ENCODE data around the gene MVP.
A peak's percentile ranks its signal among the peaks of the same experiment; 100 is the strongest.
"Not testable (repeated sequence)": the region's sequence is repeated elsewhere in the genome, so short reads cannot be mapped to it uniquely, and the experiment has no call there.

MVP gene

GRCh38 chr16:29815032-29815721 is 5.1 kb upstream of the MVP start:
- DNase-seq (ENCODE audit: low read depth in 2 of 2) = no peak

GRCh38 chr16:29815793-29816693 is 4.2 kb upstream of the MVP start, which contains the start of gene PAGR1:
TSS of gene PAGR1 (plus strand) at chr16:29816152. CDS start at chr16:29816526, 374 bp downstream.
- peak; percentile 96 to 97 for DNase-seq (ENCODE audit: low read depth in 2 of 2)

DNA sequence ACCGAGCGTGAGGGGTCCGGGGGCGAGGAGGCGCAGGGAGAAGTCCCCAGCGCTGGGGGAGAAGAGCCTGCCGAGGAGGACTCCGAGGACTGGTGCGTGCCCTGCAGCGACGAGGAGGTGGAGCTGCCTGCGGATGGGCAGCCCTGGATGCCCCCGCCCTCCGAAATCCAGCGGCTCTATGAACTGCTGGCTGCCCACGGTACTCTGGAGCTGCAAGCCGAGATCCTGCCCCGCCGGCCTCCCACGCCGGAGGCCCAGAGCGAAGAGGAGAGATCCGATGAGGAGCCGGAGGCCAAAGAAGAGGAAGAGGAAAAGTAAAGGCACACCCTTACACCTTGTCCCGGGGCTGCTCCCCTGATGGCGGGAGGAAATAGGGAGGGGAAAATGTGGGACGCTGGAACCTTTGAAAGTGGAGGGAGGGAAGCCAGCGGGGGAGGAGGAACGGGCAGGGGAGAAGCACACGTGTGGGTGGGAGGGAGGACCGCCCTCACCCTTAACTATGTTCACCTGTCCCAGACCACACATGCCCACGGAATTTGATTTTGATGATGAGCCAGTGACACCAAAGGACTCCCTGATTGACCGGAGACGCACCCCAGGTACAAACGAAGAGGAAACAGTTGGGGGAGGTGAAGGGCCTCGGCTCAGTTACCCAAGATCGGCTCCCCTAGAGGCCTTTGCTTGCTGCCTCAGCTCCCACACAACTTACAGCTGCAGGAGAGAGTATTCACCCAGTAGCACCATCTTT is 3.4 kb upstream of the MVP start:
- DNase-seq (ENCODE audit: low read depth in 2 of 2) = no peak

DNA sequence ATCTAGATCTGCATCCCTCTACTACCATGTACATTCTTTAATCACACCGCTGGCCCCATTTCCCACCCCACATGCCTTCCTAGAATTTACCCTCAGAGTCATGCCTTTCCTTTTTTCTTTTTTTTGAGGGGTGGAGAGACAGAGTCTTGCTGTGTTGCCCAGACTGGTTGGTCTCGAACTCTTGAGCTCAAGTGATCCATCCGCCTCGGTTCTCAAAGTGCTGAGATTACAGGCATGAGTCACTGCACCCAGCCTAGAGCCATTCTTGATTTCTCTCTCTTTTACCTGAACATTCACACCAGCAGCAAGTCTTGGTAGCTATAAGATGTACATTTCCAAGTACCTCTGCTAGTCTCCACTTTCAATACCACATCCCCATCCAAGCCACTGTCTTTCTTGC is 2.2 kb upstream of the MVP start:
- no peak for DNase-seq (ENCODE audit: low read depth in 2 of 2)

GRCh38 chr16:29819506-29819905 is 756 bp upstream of the MVP start:
- no peak for DNase-seq (ENCODE audit: low read depth in 2 of 2)

DNA sequence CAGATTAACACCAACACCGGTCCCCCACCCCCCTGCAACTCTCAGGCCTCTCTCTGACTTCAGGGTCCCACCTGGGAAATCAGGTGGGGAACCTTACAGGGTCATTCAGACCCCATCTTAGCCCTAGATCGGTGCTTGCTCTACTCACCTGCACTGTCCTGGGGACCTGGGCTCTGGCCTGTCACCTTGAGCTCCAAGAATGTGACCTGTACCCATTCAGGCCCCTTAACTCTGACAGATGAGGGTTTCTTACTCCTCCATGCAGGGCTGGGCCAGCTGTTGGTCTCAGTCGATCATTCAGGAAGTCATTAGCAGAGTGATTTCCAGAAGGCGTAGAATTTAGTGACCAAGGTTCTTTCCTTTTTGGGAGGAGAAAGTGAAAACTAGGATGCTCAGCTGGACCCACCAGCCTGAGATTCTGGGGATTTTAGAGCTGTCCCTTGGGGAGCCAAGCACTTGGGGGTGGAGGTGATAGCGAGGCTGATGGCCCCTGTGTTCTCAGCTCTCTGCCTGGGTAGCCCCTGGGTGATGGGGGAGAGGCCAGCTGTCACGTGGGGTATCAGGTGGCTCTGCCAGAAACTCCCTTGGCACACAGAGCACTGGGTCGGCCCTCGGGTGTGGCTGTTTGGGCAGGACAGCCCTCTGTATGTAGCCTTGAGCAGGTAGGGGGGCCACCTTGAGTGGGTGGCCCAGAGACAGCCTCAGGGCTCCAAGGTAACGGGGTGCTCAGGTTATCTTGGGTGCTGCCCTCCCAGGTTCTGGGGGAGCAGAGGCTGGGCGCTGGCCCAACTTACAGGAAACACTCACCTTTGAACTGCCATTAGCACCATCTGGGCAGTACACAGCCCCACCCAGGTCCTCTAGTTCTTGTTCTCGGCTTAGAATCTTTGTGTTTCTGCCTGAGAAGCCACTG is 724 bp downstream of the MVP start:
- DNase-seq (ENCODE audit: low read depth in 2 of 2) = no peak

GRCh38 chr16:29821643-29822115 is 1.4 kb downstream of the MVP start:
- DNase-seq (ENCODE audit: low read depth in 2 of 2) = no peak

GRCh38 chr16:29824589-29825144 is 4.4 kb downstream of the MVP start:
- DNase-seq (ENCODE audit: low read depth in 2 of 2) = no peak

DNA sequence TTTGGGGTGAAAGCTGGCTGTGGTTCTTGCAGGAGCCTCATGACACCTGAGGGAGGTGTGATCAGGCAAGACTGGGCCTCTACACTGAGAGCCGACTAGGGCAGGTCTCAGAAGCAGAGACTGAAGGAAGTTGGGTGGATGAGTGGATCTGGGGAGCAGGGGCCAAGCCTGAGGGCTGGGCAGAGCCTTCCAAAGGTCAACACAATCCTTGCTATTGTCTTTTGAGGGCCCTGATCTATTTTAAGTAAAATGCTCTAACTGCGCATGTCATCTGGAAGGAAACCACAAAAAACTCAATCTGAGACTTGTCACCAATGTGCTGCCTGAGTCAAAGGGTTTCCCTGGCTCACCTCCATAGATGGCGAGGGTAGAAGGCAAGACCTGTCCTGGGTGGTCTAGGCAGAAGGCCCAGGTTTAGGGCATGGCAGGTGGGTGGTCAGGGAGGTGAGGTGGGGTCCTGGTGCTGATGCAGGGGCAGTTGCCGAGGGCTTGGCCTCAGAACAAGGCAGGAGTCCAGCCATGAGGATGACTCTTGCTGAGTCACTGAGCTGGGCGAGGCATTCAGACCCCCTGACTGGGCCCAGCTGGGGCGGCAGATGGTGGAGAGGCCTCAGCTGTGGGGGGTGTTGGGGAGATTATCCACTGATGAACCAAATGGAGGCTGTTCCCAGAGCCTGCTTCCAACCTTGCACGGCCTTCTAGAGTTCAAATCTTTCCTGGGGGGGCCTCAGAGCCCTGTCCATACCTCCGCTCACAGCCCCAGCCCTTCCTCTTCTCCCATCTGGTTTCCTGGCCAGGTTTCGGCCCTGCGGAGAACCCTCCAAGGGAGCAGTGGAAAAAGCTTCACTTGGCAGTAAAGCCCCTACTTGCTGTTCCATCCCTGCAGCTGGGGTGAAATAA is 5.1 kb downstream of the MVP start:
- no peak for DNase-seq (ENCODE audit: low read depth in 2 of 2)

DNA sequence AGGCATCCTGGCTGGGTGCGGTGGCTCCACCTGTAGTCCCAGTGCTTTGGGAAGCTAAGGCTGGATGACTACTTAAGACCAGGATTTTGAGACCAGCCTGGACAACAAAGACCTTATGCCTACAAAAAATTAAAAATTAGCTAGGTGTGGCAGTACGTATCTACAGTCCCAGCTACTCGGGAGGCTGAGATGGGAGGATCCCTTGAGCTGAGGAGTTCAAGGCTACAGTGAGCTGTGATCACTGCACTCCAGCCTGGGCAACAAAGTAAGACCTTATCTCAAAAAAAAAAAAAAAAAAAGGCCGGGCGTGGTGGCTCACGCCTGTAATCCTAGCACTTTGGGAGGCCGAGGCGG is 6.1 kb downstream of the MVP start:
- DNase-seq (ENCODE audit: low read depth in 2 of 2) = no peak

DNA sequence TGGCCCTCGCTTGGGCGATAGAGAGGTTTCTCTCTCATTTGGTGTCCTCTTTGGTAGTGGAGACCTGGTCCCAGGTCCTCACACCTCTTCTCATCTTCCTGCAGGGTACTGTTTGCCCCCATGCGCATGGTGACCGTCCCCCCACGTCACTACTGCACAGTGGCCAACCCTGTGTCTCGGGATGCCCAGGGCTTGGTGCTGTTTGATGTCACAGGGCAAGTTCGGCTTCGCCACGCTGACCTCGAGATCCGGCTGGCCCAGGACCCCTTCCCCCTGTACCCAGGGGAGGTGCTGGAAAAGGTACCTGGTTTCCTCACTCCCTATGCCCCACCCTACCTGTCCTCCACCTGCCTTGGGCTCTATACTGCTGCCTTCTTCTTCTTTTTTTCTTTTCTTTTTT is 10.5 kb downstream of the MVP start:
- DNase-seq (ENCODE audit: low read depth in 2 of 2) = no peak

GRCh38 chr16:29831490-29831889 is 11.2 kb downstream of the MVP start:
- no peak for DNase-seq (ENCODE audit: low read depth in 2 of 2)

DNA sequence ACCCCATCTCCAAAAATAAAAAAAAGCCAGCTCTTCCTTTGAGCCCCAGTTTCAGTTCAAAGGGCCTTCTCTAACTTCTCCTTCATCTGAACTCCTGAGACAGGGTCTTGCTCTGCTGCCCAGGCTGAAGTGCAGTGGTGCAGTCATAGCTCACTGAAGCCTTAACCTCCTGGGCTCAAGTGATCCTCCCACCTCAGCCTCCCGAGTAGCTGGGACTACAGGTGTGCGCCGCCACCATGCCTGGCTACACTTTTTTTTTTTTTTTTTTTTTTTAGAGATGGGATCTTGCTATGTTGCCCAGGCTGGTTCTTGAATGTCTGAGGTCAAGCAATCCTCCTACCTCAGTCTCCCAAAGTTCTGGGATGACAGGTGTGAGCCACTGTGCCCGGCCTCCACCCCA is 13.0 kb downstream of the MVP start:
- not testable (repeated sequence) for DNase-seq (ENCODE audit: low read depth in 2 of 2)

DNA sequence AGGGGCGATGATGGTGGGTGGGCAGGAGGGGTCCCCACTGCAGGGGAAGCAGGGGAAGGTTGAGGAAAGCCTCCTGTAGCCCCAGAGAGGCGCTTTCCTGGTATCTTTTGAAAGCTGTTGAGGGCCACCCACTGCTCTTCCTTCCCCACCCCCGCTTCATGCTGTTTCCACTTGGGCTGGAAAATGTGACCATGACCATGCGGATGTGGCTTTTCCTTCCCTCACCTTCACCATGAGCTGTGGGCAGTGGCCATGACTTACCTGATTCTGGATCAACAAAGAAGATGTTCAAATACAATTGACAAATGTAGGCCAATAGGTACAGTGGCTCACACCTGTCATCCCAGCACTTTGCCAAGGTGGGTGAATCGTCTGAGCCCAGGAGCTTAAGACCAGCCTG is 13.8 kb downstream of the MVP start:
- no peak for DNase-seq (ENCODE audit: low read depth in 2 of 2)

DNA sequence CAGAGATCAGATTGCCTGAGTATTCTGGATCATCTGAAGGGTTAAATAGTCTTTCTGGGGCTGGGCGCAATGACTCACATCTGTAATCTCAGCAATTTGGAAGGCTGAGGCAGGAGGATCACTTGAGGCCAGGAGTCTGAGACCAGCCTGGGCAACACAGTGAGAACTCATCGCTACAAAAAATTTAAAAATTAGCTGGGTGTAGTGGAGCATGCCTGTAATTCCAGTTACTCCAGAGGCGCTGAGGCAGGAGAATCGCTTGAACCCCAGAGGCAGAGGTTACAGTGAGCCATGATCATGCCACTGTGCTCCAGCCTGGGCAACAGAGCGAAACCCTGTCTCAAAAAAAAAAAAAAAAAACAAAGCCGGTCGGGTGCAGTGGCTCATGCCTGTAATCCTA is 15.7 kb downstream of the MVP start:
- DNase-seq (ENCODE audit: low read depth in 2 of 2) = no peak

DNA sequence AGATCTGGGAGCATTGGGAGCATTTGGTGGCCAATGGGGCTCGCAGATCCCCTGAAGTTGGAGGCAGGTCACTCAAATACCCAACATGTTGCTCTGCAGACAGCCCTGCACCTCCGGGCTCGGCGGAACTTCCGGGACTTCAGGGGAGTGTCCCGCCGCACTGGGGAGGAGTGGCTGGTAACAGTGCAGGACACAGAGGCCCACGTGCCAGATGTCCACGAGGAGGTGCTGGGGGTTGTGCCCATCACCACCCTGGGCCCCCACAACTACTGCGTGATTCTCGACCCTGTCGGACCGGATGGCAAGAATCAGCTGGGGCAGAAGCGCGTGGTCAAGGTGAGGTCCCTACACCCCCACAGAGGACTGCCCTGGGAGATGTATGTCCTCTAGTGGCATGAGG is 16.4 kb downstream of the MVP start:
- no peak for DNase-seq (ENCODE audit: low read depth in 2 of 2)

DNA sequence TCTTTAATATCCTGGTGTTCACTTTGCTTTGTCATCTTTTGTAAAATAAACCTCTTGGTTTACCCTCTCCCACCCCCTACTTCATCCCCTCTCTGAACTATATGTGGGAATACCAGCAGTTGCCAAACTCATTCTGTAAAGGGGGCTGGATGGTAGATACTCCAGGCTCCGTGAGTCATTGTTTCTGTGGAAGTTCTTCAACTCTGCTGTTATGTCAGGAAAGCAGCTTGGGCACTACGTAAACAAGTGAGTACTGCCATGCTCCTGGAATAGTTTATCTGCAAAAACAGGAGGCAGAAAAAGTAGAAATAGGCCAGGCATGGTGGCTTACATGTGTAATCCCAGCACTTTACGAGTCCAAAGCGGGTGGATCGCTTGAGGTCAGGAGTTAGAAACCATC is 17.6 kb downstream of the MVP start:
- DNase-seq (ENCODE audit: low read depth in 2 of 2) = no peak

- DNase-seq (ENCODE audit: low read depth in 2 of 2) = no peak
Measured at GRCh38 chr16:29839822-29840221, 19.6 kb downstream of the MVP start.

DNA sequence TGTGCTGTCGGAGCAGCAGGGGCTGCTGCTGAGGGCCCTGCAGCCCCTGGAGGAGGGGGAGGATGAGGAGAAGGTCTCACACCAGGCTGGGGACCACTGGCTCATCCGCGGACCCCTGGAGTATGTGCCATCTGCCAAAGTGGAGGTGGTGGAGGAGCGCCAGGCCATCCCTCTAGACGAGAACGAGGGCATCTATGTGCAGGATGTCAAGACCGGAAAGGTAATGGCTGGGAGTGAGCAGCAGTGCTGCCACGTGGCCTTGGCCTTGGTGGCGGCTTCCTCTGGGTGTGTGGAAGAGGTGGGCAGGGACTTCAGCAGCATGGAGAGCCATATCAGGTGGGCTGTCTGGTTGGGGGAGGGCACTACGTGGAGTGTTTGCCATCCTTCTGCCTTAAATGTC is 20.0 kb downstream of the MVP start:
- no peak for DNase-seq (ENCODE audit: low read depth in 2 of 2)

- DNase-seq (ENCODE audit: low read depth in 2 of 2) = no peak
Measured at GRCh38 chr16:29841631-29842030, 21.4 kb downstream of the MVP start.
